Suprapubic skin (tissue), 4 donors: ENCODE data around the gene EDNRA.

Experiments used
- EP300 ChIP-seq: sonication (generic); formaldehyde crosslinking; IDR thresholded peaks from one replicate; pipeline ENCODE4 v1.6.1; 2017; ENCODE audit warnings: antibody characterized with exemption
- POLR2A ChIP-seq, 2 donors: fragments of 450-650 bp; IDR thresholded peaks; one replicate each; pipeline ENCODE4 v1.6.1; 2017; ENCODE audit warnings: antibody characterized with exemption in 2 of 2, mild to moderate bottlenecking in 2 of 2, moderate library complexity in 2 of 2
- POLR2AphosphoS5 ChIP-seq, 3 donors: sonication (generic); formaldehyde crosslinking; IDR thresholded peaks; one replicate each; pipeline ENCODE4 v1.6.1; 2017; ENCODE audit warnings: antibody characterized with exemption in 3 of 3
- TF ChIP-seq, protein P1 (sequence below), 2 donors: fragments of 200-600 bp in 1 of 2; fragments of 450-650 bp in 1 of 2; sonication (generic) in 1 of 2; IDR thresholded peaks; one replicate each; pipeline ENCODE4 v1.5.1; 2016 to 2019; ENCODE audit warnings: antibody characterized with exemption in 2 of 2, mild to moderate bottlenecking in 1 of 2, moderate library complexity in 1 of 2

DNA sequence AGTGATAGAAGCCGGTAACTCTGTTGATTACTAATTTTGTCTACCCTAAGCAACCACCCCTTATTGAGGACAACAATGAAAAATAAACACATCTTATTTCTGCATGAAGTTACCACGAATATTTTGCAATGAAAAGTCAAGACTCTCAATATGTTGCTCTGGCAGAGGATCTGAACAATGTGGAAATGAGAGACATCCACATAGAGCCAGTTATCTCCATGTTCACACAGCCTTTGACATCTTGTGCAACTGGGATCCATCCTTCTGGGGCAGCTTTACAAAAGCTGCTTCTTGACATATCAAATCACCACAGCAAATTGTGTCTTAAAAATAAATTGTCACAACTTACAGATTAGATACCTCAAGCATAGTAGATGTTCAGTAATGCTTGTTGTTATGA lies 10.2 kb downstream of the EDNRA start:
- TF ChIP-seq, protein P1, sequence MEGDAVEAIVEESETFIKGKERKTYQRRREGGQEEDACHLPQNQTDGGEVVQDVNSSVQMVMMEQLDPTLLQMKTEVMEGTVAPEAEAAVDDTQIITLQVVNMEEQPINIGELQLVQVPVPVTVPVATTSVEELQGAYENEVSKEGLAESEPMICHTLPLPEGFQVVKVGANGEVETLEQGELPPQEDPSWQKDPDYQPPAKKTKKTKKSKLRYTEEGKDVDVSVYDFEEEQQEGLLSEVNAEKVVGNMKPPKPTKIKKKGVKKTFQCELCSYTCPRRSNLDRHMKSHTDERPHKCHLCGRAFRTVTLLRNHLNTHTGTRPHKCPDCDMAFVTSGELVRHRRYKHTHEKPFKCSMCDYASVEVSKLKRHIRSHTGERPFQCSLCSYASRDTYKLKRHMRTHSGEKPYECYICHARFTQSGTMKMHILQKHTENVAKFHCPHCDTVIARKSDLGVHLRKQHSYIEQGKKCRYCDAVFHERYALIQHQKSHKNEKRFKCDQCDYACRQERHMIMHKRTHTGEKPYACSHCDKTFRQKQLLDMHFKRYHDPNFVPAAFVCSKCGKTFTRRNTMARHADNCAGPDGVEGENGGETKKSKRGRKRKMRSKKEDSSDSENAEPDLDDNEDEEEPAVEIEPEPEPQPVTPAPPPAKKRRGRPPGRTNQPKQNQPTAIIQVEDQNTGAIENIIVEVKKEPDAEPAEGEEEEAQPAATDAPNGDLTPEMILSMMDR (IDR thresholded peaks at IDR 0.05) = no peak
- TF ChIP-seq POLR2AphosphoS5 (IDR thresholded peaks at IDR 0.05) (no peak), POLR2A (IDR thresholded peaks at IDR 0.05) (no peak), EP300 (no peak)
